Testis (tissue), 2 donors: ENCODE data around the gene ATP2B2.

Source experiments
- POLR2A ChIP-seq: fragments of 450-650 bp; IDR thresholded peaks from one replicate; pipeline ENCODE4 v1.6.1; 2017; ENCODE audit warnings: antibody characterized with exemption, mild to moderate bottlenecking, moderate library complexity
- TF ChIP-seq, protein P1 (sequence below), 3 experiments: fragments of 450-650 bp in 2 of 3; fragments of 200-600 bp in 1 of 3; sonication (generic) in 1 of 3; IDR thresholded peaks; one replicate each; pipeline ENCODE4 v1.5.1; 2016 to 2019; ENCODE audit warnings: antibody characterized with exemption in 3 of 3, mild to moderate bottlenecking in 2 of 3, moderate library complexity in 1 of 3

DNA sequence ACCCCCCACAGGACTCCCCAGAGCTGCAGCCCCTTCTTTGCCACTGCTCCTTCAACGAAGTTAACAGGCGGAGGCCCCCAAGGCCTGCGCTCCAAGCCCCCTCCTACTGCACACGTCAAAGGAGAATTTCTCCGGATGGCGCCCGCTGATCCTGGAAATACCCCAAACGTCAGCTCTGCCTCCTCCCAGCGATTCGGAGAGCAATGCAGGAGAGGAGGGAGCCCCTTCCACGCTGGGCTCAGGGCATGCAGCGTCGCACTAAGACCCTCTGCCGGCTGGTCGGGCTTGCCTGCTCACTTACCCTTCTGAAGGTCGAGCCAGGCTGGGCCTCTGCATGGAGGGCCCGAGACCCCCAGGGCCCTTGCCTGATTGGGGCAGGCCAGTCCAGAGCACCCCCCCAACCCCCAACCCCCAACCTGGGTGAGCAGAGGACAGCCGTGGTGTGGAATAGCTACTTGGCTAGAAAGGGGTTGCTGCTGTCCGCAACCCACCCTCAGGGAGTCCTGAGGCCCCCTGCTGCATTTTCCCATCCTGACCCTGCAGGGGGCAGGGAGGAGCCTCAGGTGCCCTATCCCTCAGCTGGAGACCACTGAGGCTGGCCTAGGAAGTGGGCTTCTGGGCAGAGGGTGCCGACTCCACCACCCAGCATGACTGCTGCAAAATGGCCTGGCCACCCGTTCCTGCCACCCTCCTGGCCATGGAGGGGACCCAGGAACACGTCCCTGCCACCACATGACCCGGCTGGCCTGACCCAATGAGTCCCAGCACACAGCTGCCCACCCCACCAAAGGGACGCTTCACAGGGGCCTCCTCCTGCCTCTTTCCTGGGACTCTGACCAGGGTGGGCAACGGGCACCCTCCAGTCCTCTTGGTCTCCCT is 976 bp downstream of the ATP2B2 start:
- TF ChIP-seq POLR2A, result no peak
- TF ChIP-seq, protein P1, sequence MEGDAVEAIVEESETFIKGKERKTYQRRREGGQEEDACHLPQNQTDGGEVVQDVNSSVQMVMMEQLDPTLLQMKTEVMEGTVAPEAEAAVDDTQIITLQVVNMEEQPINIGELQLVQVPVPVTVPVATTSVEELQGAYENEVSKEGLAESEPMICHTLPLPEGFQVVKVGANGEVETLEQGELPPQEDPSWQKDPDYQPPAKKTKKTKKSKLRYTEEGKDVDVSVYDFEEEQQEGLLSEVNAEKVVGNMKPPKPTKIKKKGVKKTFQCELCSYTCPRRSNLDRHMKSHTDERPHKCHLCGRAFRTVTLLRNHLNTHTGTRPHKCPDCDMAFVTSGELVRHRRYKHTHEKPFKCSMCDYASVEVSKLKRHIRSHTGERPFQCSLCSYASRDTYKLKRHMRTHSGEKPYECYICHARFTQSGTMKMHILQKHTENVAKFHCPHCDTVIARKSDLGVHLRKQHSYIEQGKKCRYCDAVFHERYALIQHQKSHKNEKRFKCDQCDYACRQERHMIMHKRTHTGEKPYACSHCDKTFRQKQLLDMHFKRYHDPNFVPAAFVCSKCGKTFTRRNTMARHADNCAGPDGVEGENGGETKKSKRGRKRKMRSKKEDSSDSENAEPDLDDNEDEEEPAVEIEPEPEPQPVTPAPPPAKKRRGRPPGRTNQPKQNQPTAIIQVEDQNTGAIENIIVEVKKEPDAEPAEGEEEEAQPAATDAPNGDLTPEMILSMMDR (IDR thresholded peaks at IDR 0.05), result no peak
